Right lobe of liver (tissue), 4 donors: ENCODE results near the gene SH3PXD2A.

Experiments used
- POLR2A ChIP-seq: fragments of 450-650 bp; IDR thresholded peaks from one replicate; pipeline ENCODE4 v1.6.1; 2017; ENCODE audit warnings: antibody characterized with exemption, mild to moderate bottlenecking
- TF ChIP-seq, protein P1 (sequence below), 4 donors: fragments of 200-600 bp in 3 of 4; fragments of 450-650 bp in 1 of 4; IDR thresholded peaks; one replicate each; pipeline versions ENCODE4 v1.5.1 to v1.8.0; 2016 to 2022; ENCODE audit warnings: antibody characterized with exemption in 4 of 4, mild to moderate bottlenecking in 2 of 4
- donor health status: DM: no; HTN: no; CAD: no.
- donor health status: DM: no; HTN: no; CAD: no.
- donor health status: DM: no; HTN: yes; CAD: no.

DNA sequence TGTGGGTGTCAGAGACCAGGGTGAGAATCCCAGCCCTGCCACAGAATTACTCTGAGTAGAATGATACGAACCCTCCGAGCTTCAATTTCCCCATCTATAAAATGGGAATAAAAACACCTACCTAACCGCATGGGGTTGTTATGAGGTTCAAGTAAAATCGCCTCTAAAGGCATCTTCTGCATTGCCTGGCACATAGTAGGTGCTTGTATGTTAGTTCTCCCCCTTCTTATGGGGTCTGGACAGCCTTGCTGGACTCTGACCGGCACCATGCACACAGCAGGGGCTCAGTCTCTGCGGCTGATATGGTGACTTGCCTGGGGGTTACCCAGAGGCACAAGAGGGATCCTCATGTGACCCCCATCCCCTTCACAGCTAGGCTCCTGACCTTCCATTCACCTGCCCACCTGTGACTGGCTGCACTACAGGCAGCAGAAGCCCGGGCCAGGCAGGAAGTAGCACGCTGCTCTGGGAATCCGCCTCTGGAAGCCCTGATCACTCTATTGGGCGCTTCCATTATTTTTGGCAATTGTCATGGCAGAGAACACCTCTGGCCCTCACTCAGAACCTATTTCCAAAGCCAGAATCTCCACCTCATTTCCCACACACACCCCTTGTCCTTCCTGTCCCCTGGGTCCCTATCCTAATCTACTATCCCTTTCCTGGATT is 6.0 kb downstream of the SH3PXD2A start:
- TF ChIP-seq, protein P1, sequence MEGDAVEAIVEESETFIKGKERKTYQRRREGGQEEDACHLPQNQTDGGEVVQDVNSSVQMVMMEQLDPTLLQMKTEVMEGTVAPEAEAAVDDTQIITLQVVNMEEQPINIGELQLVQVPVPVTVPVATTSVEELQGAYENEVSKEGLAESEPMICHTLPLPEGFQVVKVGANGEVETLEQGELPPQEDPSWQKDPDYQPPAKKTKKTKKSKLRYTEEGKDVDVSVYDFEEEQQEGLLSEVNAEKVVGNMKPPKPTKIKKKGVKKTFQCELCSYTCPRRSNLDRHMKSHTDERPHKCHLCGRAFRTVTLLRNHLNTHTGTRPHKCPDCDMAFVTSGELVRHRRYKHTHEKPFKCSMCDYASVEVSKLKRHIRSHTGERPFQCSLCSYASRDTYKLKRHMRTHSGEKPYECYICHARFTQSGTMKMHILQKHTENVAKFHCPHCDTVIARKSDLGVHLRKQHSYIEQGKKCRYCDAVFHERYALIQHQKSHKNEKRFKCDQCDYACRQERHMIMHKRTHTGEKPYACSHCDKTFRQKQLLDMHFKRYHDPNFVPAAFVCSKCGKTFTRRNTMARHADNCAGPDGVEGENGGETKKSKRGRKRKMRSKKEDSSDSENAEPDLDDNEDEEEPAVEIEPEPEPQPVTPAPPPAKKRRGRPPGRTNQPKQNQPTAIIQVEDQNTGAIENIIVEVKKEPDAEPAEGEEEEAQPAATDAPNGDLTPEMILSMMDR (IDR thresholded peaks at IDR 0.05): no peak
- TF ChIP-seq POLR2A: no peak
